ENCODE measurements around the gene TMEM52B. TPM values are rescaled to one million over a fixed set of nuclear protein-coding genes. Genes with fewer than 3 reads are reported as not detected.
"Not testable (repeated sequence)": the region's sequence is repeated elsewhere in the genome, so short reads cannot be mapped to it uniquely, and the experiment has no call there.

The TMEM52B gene
- total and polyA plus RNA-seq, 9 of the 15 experiments (the other 6 are each of a cell fraction or from before 2014, with no cell fraction given): not detected

- Histone ChIP-seq H3K4me1 (replicated peaks in 1 of 2; ENCODE audit: control insufficient read depth in 2 of 2, insufficient read depth in 2 of 2, low read length in 2 of 2) (no peaks in the 10 kb centered on the region), H2AFZ (ENCODE audit: low read depth, low read length) (no peak overlapping the region), H3K9ac (ENCODE audit: insufficient read depth in 1 of 2, low read depth in 2 of 2, low read length in 2 of 2) (no peak overlapping the region), H3K27me3 (ENCODE audit: control insufficient read depth in 2 of 2, insufficient read depth in 2 of 2, low read length in 2 of 2) (no peaks in the 10 kb centered on the region), H3K9me1 (ENCODE audit: control insufficient read depth, insufficient read depth, low read length) (no peaks in the 10 kb centered on the region), H3K27ac (ENCODE audit: extremely low read depth, low read depth, low read length) (no peak overlapping the region), H4K20me1 (replicated peaks; ENCODE audit: control insufficient read depth, insufficient read depth, low read length) (no peaks in the 10 kb centered on the region), H3K36me3 (ENCODE audit: control insufficient read depth, insufficient read depth, low read length) (peaks cover 8% of the 10 kb centered on the region; the same call in 2 of the 3 replicates), H3K4me3 (no peak overlapping the region), H3K79me2 (ENCODE audit: control insufficient read depth, insufficient read depth, low read length) (no peaks in the 10 kb centered on the region), H3K4me2 (ENCODE audit: insufficient read depth, low read length) (no peak overlapping the region), H3K9me3 (replicated peaks; ENCODE audit: control insufficient read depth, insufficient read depth, low read depth, low read length) (no peaks in the 10 kb centered on the region)
- no peak for ATAC-seq
- TF ChIP-seq ZNF583 (CRISPR knock-in tag; IDR thresholded peaks at IDR 0.05): no peak
- peak; percentile 41 for TF ChIP-seq ZNF316 (IDR thresholded peaks at IDR 0.05)
- no peak for TF ChIP-seq ARID4B (CRISPR knock-in tag; IDR thresholded peaks at IDR 0.05)
- TF ChIP-seq RBM17 (IDR thresholded peaks at IDR 0.05; ENCODE audit: borderline replicate concordance, low read depth, low read length): no peak
- TF ChIP-seq XRCC3 (IDR thresholded peaks at IDR 0.05): no peak
- no peak for TF ChIP-seq SIX5 (IDR thresholded peaks at IDR 0.05; ENCODE audit: borderline replicate concordance in 1 of 2, insufficient read depth in 1 of 2, low read depth in 1 of 2, low read length in 2 of 2)
- TF ChIP-seq C11orf30 (IDR thresholded peaks at IDR 0.05; ENCODE audit: low read depth): peak; percentile 11; the same call in 1 of the 2 replicates
- no peak for TF ChIP-seq TBL1XR1 (IDR thresholded peaks at IDR 0.05; ENCODE audit: low read length in 2 of 2)
- TF ChIP-seq NCOA2 (IDR thresholded peaks at IDR 0.05; ENCODE audit: partially characterized antibody in 2 of 2): no peak
- peak; percentile 15; the same call in 1 of the 2 replicates for TF ChIP-seq MAFG (tag; conservative IDR thresholded peaks at IDR 0.05)
- no peak for TF ChIP-seq ZNF184 (CRISPR knock-in tag; IDR thresholded peaks at IDR 0.05)
- no peak for FAIRE-seq
- no peak for DNase-seq (ENCODE audit: extremely low read depth in 1 of 4, low spot score in 3 of 4)
- BruUV-seq (replicated peaks): no TSS peak
- WGBS (ENCODE audit: insufficient coverage, low coverage, missing lambda C conversion rate): 51% methylated on average over 4 of the region's 5 CpGs
- ChIA-PET POLR2A (interaction anchor here (0.7 to 2.3 kb wide), 2 partner anchors 9 to 10 kb away, joined by 3 to 6 read pairs; partner anchors contain the start of gene GABARAPL1), CTCF (ENCODE audit: low intra/inter-chr PET ratio) (no interaction called here)
- intact Hi-C loops (cut with micrococcal nuclease): no loop called here
- in situ Hi-C loops (cut with MboI): no loop called here
Measured at GRCh38 chr12:10223208-10223607, 44.4 kb downstream of the TMEM52B start.

- POLR2A ChIA-PET: interaction anchor here (1.2 kb wide), 1 partner anchor 13 kb away, joined by 3 read pairs; the partner anchor contains the start of gene GABARAPL1
- H3K4me3 ChIP-seq; intact Hi-C loops (cut with micrococcal nuclease); FAIRE-seq; H2AFZ ChIP-seq (ENCODE audit: low read depth, low read length); H3K36me3 ChIP-seq (ENCODE audit: control insufficient read depth, insufficient read depth, low read length); H3K79me2 ChIP-seq (ENCODE audit: control insufficient read depth, insufficient read depth, low read length); H3K9me1 ChIP-seq (ENCODE audit: control insufficient read depth, insufficient read depth, low read length); H4K20me1 ChIP-seq (replicated peaks; ENCODE audit: control insufficient read depth, insufficient read depth, low read length); ATAC-seq; H3K9me3 ChIP-seq (replicated peaks; ENCODE audit: control insufficient read depth, insufficient read depth, low read depth, low read length); H3K9ac ChIP-seq (ENCODE audit: insufficient read depth in 1 of 2, low read depth in 2 of 2, low read length in 2 of 2); H3K27me3 ChIP-seq (ENCODE audit: control insufficient read depth in 2 of 2, insufficient read depth in 2 of 2, low read length in 2 of 2); DNase-seq (ENCODE audit: extremely low read depth in 1 of 4, low spot score in 3 of 4); H3K4me1 ChIP-seq (replicated peaks in 1 of 2; ENCODE audit: control insufficient read depth in 2 of 2, insufficient read depth in 2 of 2, low read length in 2 of 2); H3K4me2 ChIP-seq (ENCODE audit: insufficient read depth, low read length); H3K27ac ChIP-seq (ENCODE audit: extremely low read depth, low read depth, low read length); CTCF ChIA-PET (ENCODE audit: low intra/inter-chr PET ratio); BruUV-seq (replicated peaks): not testable (repeated sequence)
- WGBS (ENCODE audit: insufficient coverage, low coverage, missing lambda C conversion rate): 62% methylated on average over 12 of the region's 26 CpGs
- in situ Hi-C loops (cut with MboI): loop anchor here (25.0 kb wide), 1 partner anchor 987 kb away; no protein-coding TSS in a partner anchor
Measured at GRCh38 chr12:10225426-10225825, 46.6 kb downstream of the TMEM52B start.

Data from K562 (cell line).